ENCODE results near the gene STK25. TPM values are rescaled to one million over a fixed set of nuclear protein-coding genes. Genes with fewer than 3 reads are reported as not detected.

Gene STK25
- total and polyA plus RNA-seq, 10 of the 15 experiments (the other 5 are each of a cell fraction or from before 2014, with no cell fraction given) = 6.0 to 154 (median 89.3) TPM

- Histone ChIP-seq H3K9ac (ENCODE audit: control insufficient read depth, insufficient read depth, low read length) (no peak overlapping the region), H4K20me1 (ENCODE audit: control insufficient read depth, insufficient read depth) (no peaks in the 10 kb centered on the region), H3K4me2 (ENCODE audit: control insufficient read depth, insufficient read depth) (no peak overlapping the region), H3K27ac (ENCODE audit: control insufficient read depth, insufficient read depth) (no peak overlapping the region), H3K36me3 (ENCODE audit: control insufficient read depth in 2 of 2, insufficient read depth in 2 of 2, low read length in 1 of 2) (no peaks in the 10 kb centered on the region), H3K4me1 (ENCODE audit: control insufficient read depth, insufficient read depth, low read length) (no peaks in the 10 kb centered on the region), H3K9me3 (replicated peaks; ENCODE audit: control insufficient read depth, insufficient read depth, low read length) (no peaks in the 10 kb centered on the region), H3K27me3 (replicated peaks in 1 of 2; ENCODE audit: control insufficient read depth in 2 of 2, insufficient read depth in 2 of 2, low read length in 1 of 2) (no peaks in the 10 kb centered on the region), H3K4me3 (no peak overlapping the region), H2AFZ (ENCODE audit: control insufficient read depth, low read depth, low read length) (no peak overlapping the region), H3K79me2 (ENCODE audit: control insufficient read depth, insufficient read depth, low read length) (no peaks in the 10 kb centered on the region)
- POLR2A ChIA-PET = no interaction called here
- BruUV-seq (replicated peaks) = no TSS peak
- intact Hi-C loops (cut with micrococcal nuclease; ENCODE audit: unreplicated experiment) = no loop called here
- no peak for DNase-seq (ENCODE audit: low read depth, low spot score)
- in situ Hi-C loops (cut with MboI) = no loop called here
- RAD21 ChIA-PET (ENCODE audit: unreplicated experiment) = interaction anchor here (0.6 kb wide), 1 partner anchor 97 kb away, joined by 3 read pairs; no protein-coding TSS in a partner anchor
- TF ChIP-seq HSF1 (IDR thresholded peaks at IDR 0.05; ENCODE audit: low read depth, low read length) (no peak), TCF12 (IDR thresholded peaks at IDR 0.05; ENCODE audit: low read depth, low read length) (no peak), CREM (IDR thresholded peaks at IDR 0.05; ENCODE audit: low read depth) (no peak), POLR2A (IDR thresholded peaks at IDR 0.05; ENCODE audit: low read depth, low read length) (no peak), CBX3 (IDR thresholded peaks at IDR 0.05; ENCODE audit: borderline replicate concordance, low read depth) (no peak), RAD51 (IDR thresholded peaks at IDR 0.05) (no peak), MEF2A (IDR thresholded peaks at IDR 0.05; ENCODE audit: insufficient read depth, low read depth, low read length) (no peak), ZSCAN29 (IDR thresholded peaks at IDR 0.05) (no peak), ZNF384 (IDR thresholded peaks at IDR 0.05; ENCODE audit: borderline replicate concordance, low read depth, low read length) (no peak), TCF7 (IDR thresholded peaks at IDR 0.05; ENCODE audit: borderline replicate concordance) (no peak)
- TF ChIP-seq, protein P1, sequence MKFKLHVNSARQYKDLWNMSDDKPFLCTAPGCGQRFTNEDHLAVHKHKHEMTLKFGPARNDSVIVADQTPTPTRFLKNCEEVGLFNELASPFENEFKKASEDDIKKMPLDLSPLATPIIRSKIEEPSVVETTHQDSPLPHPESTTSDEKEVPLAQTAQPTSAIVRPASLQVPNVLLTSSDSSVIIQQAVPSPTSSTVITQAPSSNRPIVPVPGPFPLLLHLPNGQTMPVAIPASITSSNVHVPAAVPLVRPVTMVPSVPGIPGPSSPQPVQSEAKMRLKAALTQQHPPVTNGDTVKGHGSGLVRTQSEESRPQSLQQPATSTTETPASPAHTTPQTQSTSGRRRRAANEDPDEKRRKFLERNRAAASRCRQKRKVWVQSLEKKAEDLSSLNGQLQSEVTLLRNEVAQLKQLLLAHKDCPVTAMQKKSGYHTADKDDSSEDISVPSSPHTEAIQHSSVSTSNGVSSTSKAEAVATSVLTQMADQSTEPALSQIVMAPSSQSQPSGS (IDR thresholded peaks at IDR 0.05; ENCODE audit: low read length) = no peak
- TF ChIP-seq, protein P2, sequence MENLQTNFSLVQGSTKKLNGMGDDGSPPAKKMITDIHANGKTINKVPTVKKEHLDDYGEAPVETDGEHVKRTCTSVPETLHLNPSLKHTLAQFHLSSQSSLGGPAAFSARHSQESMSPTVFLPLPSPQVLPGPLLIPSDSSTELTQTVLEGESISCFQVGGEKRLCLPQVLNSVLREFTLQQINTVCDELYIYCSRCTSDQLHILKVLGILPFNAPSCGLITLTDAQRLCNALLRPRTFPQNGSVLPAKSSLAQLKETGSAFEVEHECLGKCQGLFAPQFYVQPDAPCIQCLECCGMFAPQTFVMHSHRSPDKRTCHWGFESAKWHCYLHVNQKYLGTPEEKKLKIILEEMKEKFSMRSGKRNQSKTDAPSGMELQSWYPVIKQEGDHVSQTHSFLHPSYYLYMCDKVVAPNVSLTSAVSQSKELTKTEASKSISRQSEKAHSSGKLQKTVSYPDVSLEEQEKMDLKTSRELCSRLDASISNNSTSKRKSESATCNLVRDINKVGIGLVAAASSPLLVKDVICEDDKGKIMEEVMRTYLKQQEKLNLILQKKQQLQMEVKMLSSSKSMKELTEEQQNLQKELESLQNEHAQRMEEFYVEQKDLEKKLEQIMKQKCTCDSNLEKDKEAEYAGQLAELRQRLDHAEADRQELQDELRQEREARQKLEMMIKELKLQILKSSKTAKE (IDR thresholded peaks at IDR 0.05; ENCODE audit: low read depth, poor library complexity, severe bottlenecking) = no peak
- TF ChIP-seq, protein P3, sequence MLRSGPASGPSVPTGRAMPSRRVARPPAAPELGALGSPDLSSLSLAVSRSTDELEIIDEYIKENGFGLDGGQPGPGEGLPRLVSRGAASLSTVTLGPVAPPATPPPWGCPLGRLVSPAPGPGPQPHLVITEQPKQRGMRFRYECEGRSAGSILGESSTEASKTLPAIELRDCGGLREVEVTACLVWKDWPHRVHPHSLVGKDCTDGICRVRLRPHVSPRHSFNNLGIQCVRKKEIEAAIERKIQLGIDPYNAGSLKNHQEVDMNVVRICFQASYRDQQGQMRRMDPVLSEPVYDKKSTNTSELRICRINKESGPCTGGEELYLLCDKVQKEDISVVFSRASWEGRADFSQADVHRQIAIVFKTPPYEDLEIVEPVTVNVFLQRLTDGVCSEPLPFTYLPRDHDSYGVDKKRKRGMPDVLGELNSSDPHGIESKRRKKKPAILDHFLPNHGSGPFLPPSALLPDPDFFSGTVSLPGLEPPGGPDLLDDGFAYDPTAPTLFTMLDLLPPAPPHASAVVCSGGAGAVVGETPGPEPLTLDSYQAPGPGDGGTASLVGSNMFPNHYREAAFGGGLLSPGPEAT (IDR thresholded peaks at IDR 0.05; ENCODE audit: low read depth) = no peak
- no peak for FAIRE-seq
- ATAC-seq = no peak
- 88% methylated on average over 7 of the region's 13 CpGs for whole genome bisulfite sequencing (ENCODE audit: insufficient coverage, insufficient replicate concordance, low lambda C conversion rate, missing lambda C conversion rate)
- SMC1A ChIA-PET (ENCODE audit: uncharacterized antibody, unreplicated experiment) = no interaction called here
- CTCF ChIA-PET = interaction anchor here (1.6 kb wide), 1 partner anchor 13 kb away, joined by 6 read pairs; no protein-coding TSS in a partner anchor
These were observed 48.9 kb downstream of the STK25 start for GRCh38 chr2:241459520-241459919.
